Measurements from ENCODE around the gene HIVEP3. TPM values are rescaled to one million over a fixed set of nuclear protein-coding genes. Genes with fewer than 3 reads are reported as not detected.

Gene HIVEP3
- polyA plus RNA-seq, 1 donor (not counting 4 experiments of a cell fraction or from before 2014, with no cell fraction given) = 1.1 TPM

DNA sequence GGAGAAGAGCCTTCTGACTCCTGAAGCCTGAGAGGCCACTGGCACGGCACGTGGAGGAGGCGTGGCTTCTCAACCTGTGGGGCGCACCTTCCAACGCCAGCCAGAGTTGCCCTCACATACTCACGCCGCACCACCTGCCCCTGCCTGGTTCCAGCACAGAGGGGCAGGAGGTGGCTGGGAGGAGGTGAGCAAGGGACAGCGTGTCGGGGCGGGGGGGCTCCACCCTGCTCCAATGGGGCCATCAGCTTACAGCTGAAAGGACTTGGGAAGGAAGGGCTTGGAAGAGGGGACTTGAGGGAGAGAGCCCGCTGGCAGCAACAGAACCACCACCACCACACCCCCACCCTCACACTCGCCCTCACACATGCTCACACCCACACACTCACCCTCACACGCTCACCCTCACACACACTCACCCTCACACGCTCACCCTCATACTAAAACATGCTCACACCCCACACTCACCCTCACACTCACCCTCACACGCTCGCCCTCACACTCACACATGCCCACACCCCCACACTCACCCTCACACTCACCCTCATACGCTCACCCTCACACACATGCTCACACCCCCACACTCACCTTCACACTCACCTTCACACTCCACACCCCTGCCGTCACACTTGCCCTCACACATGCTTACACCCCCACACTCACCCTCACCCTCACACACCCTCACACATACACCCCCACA, 392.7 kb downstream of the HIVEP3 start:
- Histone ChIP-seq H4K20me1 (ENCODE audit: control insufficient read depth, extremely low read depth, insufficient read depth, low read length) (no peaks in the 10 kb centered on the region), H3K79me2 (ENCODE audit: control insufficient read depth, insufficient read depth, low read length) (no peaks in the 10 kb centered on the region), H2AFZ (ENCODE audit: control insufficient read depth, low read length) (no peak overlapping the region), H3K4me3 (ENCODE audit: control insufficient read depth in 2 of 3, extremely low read depth in 1 of 3, insufficient read depth in 2 of 3, low read depth in 1 of 3, low read length in 3 of 3) (no peak overlapping the region), H3K9ac (ENCODE audit: control insufficient read depth, extremely low read depth, insufficient read depth, low read length) (no peak overlapping the region), H3K4me2 (ENCODE audit: control insufficient read depth, extremely low read depth, insufficient read depth, low read depth, low read length) (no peak overlapping the region), H3K9me3 (ENCODE audit: control insufficient read depth, low read depth, low read length) (no peaks in the 10 kb centered on the region), H3K9me1 (ENCODE audit: control insufficient read depth, extremely low read depth, insufficient read depth, low read length) (no peaks in the 10 kb centered on the region), H3K4me1 (ENCODE audit: control insufficient read depth, extremely low read depth, insufficient read depth, low read length) (no peaks in the 10 kb centered on the region), H3K36me3 (ENCODE audit: control insufficient read depth in 2 of 2, extremely low read depth in 1 of 2, insufficient read depth in 2 of 2, low read length in 2 of 2) (no peaks in the 10 kb centered on the region), H3K27me3 (ENCODE audit: control insufficient read depth, extremely low read depth, insufficient read depth, low read length) (peaks cover 3% of the 10 kb centered on the region), H3K27ac (ENCODE audit: control insufficient read depth, insufficient read depth, low read length) (no peak overlapping the region)
- FAIRE-seq = no peak
- dilution Hi-C loops (cut with MboI; ENCODE audit: extremely low pct_ligation_motif_present, low sequenced_read_pairs) = no loop called here
- DNase-seq (ENCODE audit: low read depth, low spot score) = no peak
- TF ChIP-seq, protein P1, sequence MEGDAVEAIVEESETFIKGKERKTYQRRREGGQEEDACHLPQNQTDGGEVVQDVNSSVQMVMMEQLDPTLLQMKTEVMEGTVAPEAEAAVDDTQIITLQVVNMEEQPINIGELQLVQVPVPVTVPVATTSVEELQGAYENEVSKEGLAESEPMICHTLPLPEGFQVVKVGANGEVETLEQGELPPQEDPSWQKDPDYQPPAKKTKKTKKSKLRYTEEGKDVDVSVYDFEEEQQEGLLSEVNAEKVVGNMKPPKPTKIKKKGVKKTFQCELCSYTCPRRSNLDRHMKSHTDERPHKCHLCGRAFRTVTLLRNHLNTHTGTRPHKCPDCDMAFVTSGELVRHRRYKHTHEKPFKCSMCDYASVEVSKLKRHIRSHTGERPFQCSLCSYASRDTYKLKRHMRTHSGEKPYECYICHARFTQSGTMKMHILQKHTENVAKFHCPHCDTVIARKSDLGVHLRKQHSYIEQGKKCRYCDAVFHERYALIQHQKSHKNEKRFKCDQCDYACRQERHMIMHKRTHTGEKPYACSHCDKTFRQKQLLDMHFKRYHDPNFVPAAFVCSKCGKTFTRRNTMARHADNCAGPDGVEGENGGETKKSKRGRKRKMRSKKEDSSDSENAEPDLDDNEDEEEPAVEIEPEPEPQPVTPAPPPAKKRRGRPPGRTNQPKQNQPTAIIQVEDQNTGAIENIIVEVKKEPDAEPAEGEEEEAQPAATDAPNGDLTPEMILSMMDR (optimal IDR thresholded peaks at IDR 0.05 in 1 of 3, IDR thresholded peaks at IDR 0.05 in 1 of 3, conservative IDR thresholded peaks at IDR 0.05 in 1 of 3; ENCODE audit: extremely low read depth in 1 of 3, insufficient read depth in 2 of 3, low read length in 3 of 3) = no peak
- TF ChIP-seq EZH2 (IDR thresholded peaks at IDR 0.05; ENCODE audit: low read length) = no peak

DNA sequence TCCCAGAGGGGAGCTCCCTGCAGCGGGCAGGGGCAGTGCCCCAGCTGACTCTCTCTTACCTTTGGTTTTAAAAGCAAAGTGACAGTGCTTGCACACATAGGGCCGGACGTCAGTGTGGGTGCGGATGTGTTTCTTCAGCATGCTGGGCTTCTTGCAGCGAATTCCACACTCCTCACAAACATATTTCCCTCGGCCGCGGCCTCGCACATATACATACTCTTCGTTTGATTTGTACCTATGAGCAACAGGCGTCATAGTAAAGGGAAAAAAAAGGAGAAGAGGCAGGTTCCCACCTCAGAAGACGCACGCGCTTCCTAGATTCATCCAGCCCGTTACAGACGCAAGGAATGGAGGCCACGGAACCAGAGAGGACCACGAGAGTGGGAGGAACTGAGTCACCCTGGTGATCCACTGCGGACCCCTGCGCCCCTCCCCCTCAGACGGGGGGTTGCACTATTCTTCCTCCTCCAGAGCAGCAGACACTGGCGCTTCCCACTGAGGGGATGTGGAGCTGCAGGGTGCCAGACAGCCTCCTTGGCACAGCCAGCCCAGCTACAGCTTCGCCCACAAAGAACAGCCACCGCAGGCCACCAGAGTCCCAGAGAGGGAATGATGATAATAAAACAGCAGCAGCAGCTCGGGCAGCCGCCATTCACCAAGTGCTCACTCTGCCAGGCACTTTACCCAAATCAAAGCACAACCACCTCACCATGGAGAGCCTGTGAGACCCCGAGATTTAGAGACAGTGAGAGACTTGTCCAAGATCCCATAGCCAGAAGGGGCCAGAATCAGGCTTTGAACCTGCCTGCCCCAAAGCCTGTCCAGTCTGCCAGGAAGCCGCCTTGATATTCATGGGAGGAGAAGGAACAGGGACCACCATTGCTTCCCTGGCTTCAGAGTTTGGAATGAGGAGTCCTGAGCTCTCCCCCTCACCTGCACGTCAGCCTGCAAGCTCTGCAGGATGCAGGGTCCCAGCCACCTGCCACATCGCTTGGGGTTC, 393.7 kb downstream of the HIVEP3 start:
- Histone ChIP-seq H3K9ac (ENCODE audit: control insufficient read depth, extremely low read depth, insufficient read depth, low read length) (no peak overlapping the region), H2AFZ (ENCODE audit: control insufficient read depth, low read length) (no peak overlapping the region), H3K4me3 (ENCODE audit: control insufficient read depth in 2 of 3, extremely low read depth in 1 of 3, insufficient read depth in 2 of 3, low read depth in 1 of 3, low read length in 3 of 3) (no peak overlapping the region), H3K79me2 (ENCODE audit: control insufficient read depth, insufficient read depth, low read length) (no peaks in the 10 kb centered on the region), H3K9me1 (ENCODE audit: control insufficient read depth, extremely low read depth, insufficient read depth, low read length) (no peaks in the 10 kb centered on the region), H3K4me1 (ENCODE audit: control insufficient read depth, extremely low read depth, insufficient read depth, low read length) (no peaks in the 10 kb centered on the region), H4K20me1 (ENCODE audit: control insufficient read depth, extremely low read depth, insufficient read depth, low read length) (no peaks in the 10 kb centered on the region), H3K36me3 (ENCODE audit: control insufficient read depth in 2 of 2, extremely low read depth in 1 of 2, insufficient read depth in 2 of 2, low read length in 2 of 2) (no peaks in the 10 kb centered on the region), H3K9me3 (ENCODE audit: control insufficient read depth, low read depth, low read length) (no peaks in the 10 kb centered on the region), H3K27ac (ENCODE audit: control insufficient read depth, insufficient read depth, low read length) (no peak overlapping the region), H3K4me2 (ENCODE audit: control insufficient read depth, extremely low read depth, insufficient read depth, low read depth, low read length) (no peak overlapping the region), H3K27me3 (ENCODE audit: control insufficient read depth, extremely low read depth, insufficient read depth, low read length) (no peaks in the 10 kb centered on the region)
- DNase-seq (ENCODE audit: low read depth, low spot score) = no peak
- dilution Hi-C loops (cut with MboI; ENCODE audit: extremely low pct_ligation_motif_present, low sequenced_read_pairs) = no loop called here
- no peak for FAIRE-seq
- TF ChIP-seq, protein P1 (optimal IDR thresholded peaks at IDR 0.05 in 1 of 3, IDR thresholded peaks at IDR 0.05 in 1 of 3, conservative IDR thresholded peaks at IDR 0.05 in 1 of 3; ENCODE audit: extremely low read depth in 1 of 3, insufficient read depth in 2 of 3, low read length in 3 of 3) = no peak
- no peak for TF ChIP-seq EZH2 (IDR thresholded peaks at IDR 0.05; ENCODE audit: low read length)

All from keratinocyte (primary cell).